Keratinocyte (primary cell): ENCODE data around the gene OR2T8.

Source experiments
- CTCF ChIP-seq, 3 experiments: IDR thresholded peaks in 1 of 3; conservative IDR thresholded peaks in 1 of 3; optimal IDR thresholded peaks in 1 of 3; 2 replicates in 2 of 3; 3 replicates in 1 of 3; pipeline versions ENCODE3 to v1.5.1; 2011; ENCODE audit warnings: low read length in 3 of 3, mild to moderate bottlenecking in 3 of 3, moderate library complexity in 2 of 3, control low read depth in 1 of 3, inconsistent platforms in 1 of 3; ENCODE audit not compliant: insufficient read depth in 2 of 3; ENCODE audit errors: extremely low read depth in 1 of 3
- EZH2 ChIP-seq: IDR thresholded peaks from one replicate; pipeline ENCODE4 v1.6.1; 2012; ENCODE audit warnings: inconsistent platforms, mild to moderate bottlenecking, low read length, moderate library complexity

- no peak for TF ChIP-seq CTCF (optimal IDR thresholded peaks at IDR 0.05 in 1 of 3, IDR thresholded peaks at IDR 0.05 in 1 of 3, conservative IDR thresholded peaks at IDR 0.05 in 1 of 3; ENCODE audit: extremely low read depth in 1 of 3, insufficient read depth in 2 of 3, low read length in 3 of 3)
- no peak for TF ChIP-seq EZH2
Observed at GRCh38 chr1:247962911-247963588, 43.0 kb downstream of the OR2T8 start.
